Kidney epithelial cell (primary cell): ENCODE results near the gene EGR4. TPM values are rescaled to one million over a fixed set of nuclear protein-coding genes. Genes with fewer than 3 reads are reported as not detected.

Source experiments
- DNase-seq: peaks from one replicate; pipeline ENCODE4 v3.0.0-alpha.2; 2010; ENCODE audit warnings: low read depth
- H3K27me3 ChIP-seq: 2 replicates; pipeline ENCODE4 v1.6.0; 2011; ENCODE audit warnings: low read length; ENCODE audit not compliant: control insufficient read depth, insufficient read depth
- H3K36me3 ChIP-seq: 2 replicates; pipeline ENCODE4 v1.5.1; 2011; ENCODE audit warnings: low read length; ENCODE audit not compliant: control insufficient read depth, insufficient read depth
- H3K4me3 ChIP-seq: 2 replicates; pipeline ENCODE4 v1.5.1; 2011; ENCODE audit warnings: low read depth, mild to moderate bottlenecking, control low read depth, low read length
- total RNA-seq: library from RNA; depleted of rRNA; stranded (reverse); fragments of >200 nt; gene quantifications from 2 replicates; pipeline ENCODE4 v1.2.3, GENCODE V29; 2015
- TF ChIP-seq, protein P1 (sequence below): IDR thresholded peaks from 2 replicates; pipeline ENCODE4 v1.5.1; 2011; ENCODE audit warnings: mild to moderate bottlenecking, moderate library complexity, low read length, control low read depth, inconsistent platforms; ENCODE audit not compliant: insufficient read depth, poor library complexity, severe bottlenecking

Gene EGR4
- total RNA-seq, 1 donor from 2014 or later: not detected

DNA sequence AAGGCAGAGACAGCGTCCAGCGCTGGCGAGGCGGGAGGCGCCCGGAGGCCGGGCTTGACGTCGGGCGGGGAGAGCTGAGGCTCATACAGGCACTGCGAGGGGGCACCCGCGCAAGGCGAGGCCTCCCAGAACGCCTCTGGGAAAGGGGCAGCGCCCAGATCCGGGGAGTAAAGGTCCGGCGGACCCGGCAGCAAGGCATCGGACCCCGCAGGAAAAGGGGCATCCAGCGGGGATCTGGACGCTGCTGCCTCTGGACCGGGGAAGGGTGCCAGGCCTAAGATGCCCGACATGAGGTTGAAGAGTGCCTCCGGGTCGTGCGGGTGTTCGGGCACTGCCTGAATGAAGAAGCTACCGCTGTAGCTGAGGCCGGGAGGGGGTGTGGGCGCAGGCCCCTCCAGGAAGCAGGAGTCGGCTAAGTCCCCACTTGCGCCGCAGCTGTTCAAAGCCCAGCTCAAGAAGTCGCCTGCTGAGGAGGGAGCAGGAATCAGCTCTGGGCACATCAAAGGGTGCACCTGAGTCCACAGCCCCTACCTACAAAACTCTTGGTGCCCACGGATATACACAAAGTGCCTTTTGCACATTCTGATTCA is 937 bp downstream of the EGR4 start:
- DNase-seq: no peak
- Histone ChIP-seq H3K27me3 (peaks cover 66% of the 10 kb centered on the region), H3K4me3 (no peak overlapping the region), H3K36me3 (no peaks in the 10 kb centered on the region)
- TF ChIP-seq, protein P1, sequence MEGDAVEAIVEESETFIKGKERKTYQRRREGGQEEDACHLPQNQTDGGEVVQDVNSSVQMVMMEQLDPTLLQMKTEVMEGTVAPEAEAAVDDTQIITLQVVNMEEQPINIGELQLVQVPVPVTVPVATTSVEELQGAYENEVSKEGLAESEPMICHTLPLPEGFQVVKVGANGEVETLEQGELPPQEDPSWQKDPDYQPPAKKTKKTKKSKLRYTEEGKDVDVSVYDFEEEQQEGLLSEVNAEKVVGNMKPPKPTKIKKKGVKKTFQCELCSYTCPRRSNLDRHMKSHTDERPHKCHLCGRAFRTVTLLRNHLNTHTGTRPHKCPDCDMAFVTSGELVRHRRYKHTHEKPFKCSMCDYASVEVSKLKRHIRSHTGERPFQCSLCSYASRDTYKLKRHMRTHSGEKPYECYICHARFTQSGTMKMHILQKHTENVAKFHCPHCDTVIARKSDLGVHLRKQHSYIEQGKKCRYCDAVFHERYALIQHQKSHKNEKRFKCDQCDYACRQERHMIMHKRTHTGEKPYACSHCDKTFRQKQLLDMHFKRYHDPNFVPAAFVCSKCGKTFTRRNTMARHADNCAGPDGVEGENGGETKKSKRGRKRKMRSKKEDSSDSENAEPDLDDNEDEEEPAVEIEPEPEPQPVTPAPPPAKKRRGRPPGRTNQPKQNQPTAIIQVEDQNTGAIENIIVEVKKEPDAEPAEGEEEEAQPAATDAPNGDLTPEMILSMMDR: no peak

DNA sequence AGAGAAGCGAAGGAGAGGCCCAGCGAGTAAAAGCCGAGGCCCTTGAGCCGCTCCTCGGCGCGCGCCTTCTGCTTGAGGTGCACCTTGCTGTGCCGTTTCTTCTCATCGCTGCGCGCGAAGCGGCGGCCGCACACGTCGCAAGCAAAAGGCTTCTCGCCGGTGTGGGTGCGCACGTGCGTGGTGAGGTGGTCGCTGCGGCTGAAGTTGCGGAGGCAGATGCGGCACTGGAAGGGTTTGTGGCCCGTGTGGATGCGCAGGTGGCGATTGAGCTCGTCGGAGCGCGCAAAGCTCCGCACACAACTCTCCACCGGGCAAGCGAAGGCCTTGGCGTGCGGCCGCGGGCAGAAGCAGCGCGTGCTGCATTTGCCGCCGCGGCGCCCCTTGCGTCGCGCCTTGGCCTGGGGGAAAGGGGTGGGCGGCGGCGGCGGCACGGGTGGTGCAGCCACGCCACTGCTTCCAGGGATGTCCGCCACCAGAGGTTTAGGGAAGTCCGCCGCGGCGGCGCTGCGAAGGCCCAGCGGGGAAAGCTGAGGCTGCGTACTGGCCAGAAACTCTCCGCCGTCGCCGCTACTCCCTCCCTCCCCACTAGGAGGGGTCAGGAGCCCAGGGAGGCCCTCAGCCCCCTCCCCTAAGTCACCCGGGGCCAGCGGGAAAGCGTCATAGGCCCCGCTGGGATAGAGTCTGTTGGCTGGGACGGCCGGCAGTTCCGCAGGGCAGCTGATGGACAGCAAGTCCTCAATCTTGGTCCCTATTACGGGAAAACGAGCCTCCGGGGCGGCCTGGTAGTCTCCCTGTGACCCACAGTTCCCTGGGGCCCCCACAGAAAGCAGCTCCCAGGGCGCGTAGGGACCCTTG is 1.7 kb downstream of the EGR4 start:
- Histone ChIP-seq H3K4me3 (no peak overlapping the region), H3K36me3 (no peaks in the 10 kb centered on the region), H3K27me3 (peaks cover 64% of the 10 kb centered on the region)
- no peak for DNase-seq
- TF ChIP-seq, protein P1: no peak

DNA sequence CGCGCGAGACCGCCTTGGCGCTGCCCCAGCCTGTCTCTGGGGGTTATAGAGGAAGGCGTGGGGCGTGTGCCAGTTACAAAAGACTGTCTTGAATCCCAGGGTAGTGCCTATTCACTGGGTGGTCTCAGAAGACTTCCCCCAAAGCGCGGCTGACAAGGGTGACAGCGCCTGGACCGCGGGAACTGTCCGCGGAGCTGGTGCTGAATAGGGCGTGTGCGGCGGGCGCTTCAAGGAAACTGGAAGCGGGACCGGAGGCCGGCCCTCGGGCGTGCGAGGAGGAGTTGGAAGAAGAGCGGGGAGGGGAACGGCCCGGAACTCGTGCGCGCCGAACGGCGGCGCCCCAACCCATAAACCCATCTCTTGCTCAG is 2.3 kb downstream of the EGR4 start:
- no peak overlapping the region for H3K4me3 ChIP-seq

DNA sequence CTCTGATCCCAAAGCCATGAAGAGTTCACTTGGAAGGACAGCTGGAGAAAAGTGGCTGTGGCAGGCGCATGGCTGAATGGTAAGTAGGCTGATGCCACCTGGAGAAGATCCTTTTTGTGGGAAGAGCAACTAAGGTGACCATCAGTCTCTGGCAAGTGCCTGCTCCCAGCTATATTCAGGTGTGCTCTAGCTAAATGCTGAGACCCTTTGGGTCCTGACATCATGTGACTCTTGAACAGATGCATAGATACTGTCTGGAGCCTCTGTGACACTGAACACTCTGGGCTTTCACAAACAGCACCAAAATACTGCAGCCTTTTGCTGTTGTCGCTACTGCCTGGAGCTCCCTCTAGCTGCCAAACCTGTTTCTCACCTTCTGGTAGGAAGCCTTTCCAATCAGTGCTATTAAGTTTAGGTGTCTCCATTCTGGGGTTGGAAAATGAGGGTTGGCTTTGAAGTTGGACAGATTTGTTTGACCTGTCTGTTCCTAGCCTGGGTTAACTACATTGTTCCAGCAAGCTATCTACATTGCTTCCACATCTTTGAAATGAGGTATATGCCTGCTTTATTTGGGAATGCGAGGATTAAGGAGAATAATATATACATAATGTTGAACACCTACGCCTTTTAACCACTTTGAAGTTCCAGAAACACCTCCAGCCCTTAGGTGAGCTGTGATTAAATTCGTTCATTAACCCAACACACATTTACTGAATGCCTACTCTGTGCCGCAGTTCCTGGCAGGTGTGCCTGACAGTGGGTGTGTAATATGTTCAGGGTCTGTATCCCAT is 3.1 kb downstream of the EGR4 start:
- TF ChIP-seq, protein P1: peak; percentile 82
- Histone ChIP-seq H3K27me3 (peaks cover 56% of the 10 kb centered on the region), H3K4me3 (no peak overlapping the region), H3K36me3 (no peaks in the 10 kb centered on the region)
- no peak for DNase-seq

More for the DNA sequence above, 2.3 kb downstream of the EGR4 start:
- TF ChIP-seq, protein P1: no peak
- H3K36me3 ChIP-seq: no peaks in the 10 kb centered on the region
- peaks cover 61% of the 10 kb centered on the region for H3K27me3 ChIP-seq
- no peak for DNase-seq

DNA sequence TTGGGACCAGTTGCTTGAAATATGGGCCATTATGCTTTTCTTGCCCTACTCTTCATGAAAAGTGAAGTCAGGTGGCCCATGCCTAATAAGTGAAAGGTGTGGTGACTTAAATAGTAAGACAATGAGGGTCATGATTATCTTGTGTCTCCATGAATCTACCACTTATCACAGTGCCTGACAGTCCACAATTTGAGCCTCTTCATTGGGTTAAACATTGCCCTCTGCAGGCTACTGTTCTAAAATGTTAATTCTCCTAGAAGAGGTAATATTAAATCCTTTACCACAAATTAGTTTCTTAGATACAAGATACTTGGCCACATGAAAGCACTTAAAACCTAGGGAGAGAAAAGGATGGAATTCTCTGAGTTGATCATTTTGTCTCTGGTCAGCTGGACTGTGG is 4.0 kb downstream of the EGR4 start:
- no peaks in the 10 kb centered on the region for H3K36me3 ChIP-seq
- no peak overlapping the region for H3K4me3 ChIP-seq
- TF ChIP-seq, protein P1: no peak
- H3K27me3 ChIP-seq: peaks cover 56% of the 10 kb centered on the region
- DNase-seq: no peak
